GM03348 (cell line): Measurements from ENCODE around the gene COPS3.
"Not testable (repeated sequence)": the region's sequence is repeated elsewhere in the genome, so short reads cannot be mapped to it uniquely, and the experiment has no call there.

Experiments used
- DNase-seq: peaks from one replicate; pipeline ENCODE4 v3.0.0; 2012; ENCODE audit warnings: low spot score

The COPS3 gene

DNA sequence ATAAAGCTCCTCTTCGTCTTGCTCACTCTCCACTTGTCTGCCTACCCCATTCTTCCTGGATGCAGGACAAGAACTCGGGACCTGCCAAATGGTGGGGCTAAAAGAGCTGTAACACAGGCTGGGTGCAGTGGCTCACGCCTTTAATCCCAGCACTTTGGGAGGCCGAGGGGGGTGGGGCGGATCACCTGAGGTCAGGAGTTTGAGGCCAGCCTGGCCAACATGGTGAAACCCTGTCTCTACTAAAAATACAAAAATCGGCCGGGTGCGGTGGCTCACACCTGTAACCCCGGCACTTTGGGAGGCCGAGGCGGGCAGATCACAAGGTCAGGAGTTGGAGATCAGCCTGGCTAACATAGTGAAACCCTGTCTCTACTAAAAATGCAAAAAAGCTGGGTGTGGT is 20.6 kb upstream of the COPS3 start:
- DNase-seq = not testable (repeated sequence)

DNA sequence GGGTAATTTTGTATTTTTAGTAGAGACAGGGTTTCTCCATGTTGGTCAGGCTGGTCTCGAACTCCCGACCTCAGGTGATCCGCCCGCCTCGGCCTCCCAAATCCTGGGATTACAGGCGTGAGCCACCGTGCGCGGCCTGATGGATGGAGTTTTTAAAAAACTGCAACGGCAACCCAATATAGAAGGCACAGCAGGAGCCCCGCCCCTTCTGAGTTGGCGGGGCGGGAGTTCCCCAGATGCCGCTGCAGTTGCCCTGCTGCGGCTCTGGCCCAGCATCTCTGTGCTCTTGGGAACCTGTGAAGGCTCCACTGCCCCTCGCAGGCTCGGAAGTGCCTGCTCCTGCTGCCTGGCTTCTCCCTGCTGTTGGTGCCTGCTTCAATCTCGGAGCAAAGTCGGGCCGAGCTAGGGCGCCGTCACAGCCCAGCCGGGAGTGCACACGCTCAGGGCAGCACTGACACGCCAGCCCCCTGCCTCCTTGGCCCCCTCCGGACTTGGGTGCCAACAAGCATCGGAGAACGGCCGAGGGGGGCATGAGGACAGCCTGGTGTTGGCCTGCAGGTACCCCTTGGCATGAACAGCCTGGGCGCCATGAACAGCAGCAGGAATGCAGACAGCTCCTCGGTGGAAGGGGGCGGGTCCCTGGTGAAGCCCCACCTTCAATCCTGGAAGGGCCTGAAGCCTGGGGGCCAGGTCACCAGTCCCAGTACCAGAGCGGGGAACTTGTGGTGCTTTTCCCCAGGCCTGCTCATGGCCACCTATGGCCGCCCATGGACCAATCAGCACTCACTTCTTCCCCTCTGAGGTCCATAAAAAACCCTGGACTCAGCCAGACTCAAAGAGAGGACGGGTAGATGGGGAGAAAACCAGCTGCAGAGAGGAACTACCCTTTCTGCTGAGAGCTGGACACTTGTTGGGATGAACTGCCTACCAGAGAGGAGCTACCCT is 19.9 kb upstream of the COPS3 start:
- peak; percentile 75 for DNase-seq

DNA sequence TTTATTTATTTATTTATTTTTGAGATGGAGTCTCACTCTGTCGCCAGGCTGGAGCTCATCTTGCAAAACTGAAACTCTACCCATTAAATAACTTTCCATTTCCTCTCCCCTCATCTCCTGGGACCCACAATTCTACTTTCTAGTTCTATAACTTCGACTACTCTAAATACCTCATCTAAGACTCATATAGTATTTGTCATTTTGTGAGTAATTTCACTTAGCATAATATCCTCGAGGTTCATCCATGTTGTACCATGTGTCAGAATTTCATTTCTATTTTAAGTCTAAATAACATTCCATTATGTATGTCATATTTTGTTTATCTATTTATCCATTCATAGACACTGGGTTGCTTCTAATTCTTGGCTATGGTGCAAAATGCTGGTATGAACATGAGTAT is 17.1 kb upstream of the COPS3 start:
- DNase-seq = no peak

DNA sequence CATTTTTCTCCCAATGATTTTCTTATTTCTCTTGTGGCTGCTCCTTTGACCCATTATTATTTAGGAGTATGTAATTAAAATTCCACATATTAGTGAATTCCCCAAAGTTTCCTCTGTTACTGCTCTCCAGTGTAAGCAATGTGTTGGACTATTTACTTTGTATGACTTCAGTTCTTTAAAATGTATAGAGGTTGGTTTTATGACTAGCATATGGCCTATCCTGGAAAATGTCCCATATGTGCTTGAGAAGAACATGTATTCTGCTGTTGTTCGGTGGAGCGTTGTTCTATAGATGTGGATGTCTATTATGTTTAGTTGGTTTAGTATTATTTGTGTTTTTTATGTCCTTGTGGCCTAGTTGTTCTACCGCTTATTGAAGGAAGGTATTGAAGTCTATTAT is 16.2 kb upstream of the COPS3 start:
- DNase-seq = no peak

DNA sequence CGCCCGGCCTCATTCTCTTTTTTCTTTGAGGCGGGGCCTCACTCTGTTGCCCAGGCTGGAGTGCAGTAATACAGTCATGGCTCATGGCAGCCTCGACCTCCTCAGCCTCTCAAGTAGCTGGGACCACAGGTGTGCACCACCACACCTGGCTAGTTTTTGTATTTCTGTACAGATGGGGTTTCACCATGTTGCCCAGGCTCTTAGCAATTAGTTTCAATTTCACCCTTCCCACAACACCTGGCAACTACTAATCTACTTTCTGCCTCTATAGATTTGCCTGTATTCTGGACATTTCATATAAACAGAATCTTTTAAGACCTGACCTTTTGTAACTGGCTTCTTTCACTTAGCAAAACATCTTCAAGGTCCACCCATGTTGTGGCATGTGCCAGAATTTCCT is 14.1 kb upstream of the COPS3 start:
- no peak for DNase-seq

DNA sequence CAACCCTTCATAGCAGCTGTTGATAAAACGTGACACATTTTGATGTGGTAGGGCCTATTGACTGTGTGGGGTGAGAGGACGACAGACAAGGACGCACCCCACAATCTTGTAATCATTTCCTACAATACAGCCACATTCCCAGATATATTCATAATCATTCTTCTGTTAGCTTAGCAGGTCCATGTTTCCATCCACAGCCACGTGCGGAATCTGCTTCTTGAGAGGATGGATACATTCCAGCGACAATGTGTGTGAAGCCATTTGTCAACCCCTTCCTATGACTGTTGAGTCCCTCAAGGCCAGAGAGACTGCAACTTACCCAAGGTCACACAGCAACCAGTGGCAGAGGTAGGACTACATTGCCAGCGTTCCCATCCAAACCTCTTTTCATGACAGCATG is 8.7 kb upstream of the COPS3 start:
- DNase-seq = no peak

DNA sequence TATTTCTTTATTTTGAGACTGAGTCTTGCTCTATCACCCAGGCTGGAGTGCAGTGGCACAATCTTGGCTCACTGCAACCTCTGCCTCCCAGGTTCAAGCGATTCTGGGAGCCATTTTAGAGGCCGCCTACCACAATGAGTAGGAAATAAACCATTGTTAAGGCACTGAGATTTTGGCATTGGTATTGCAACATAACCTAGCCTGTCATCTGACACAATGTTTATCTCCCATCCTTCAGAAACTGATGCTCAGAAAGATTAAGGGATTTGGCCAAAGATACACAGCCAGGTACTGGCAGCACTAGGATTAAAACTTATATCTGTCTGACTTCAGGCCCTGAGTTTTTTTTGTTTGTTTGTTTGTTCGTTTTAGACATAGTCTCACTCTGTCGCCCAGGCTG is 8.0 kb upstream of the COPS3 start:
- no peak for DNase-seq

DNA sequence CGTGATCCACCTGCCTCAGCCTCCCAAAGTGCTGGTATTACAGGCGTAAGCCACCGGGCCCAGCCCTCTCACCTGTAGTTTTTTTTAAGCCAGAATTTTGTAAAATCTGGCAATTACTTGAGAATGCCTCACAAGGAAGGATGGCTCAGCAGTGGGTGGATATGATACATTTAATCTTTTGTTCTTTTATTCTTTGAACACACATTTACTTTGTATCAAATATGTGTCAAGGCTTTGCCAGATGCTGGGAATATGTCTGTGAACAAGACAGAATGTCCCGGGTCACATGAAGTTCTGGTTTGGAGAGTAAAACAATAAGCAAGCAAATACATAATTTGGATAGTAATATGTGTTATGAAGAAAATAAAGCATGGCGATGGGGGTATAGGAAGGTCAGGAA is 4.9 kb upstream of the COPS3 start:
- DNase-seq = no peak

DNA sequence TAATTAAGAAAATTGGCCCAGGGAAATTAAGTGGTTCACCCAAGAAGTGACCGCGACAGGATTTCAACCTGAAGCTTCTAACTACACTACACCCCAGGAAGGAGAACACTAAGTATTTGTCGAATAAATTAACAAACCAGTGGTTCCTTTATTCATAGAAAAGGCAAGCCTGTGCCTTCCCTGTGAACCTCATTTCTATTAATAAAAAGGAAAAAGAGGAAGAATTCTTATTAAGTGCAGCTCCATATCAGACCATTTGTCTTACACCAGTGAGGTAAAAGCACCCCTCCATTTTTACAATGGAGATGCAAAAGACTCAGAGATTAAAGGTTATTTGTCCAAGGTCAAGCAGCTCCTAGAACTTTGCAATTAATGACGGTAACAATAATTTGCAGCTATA is 1.7 kb downstream of the COPS3 start:
- DNase-seq = no peak

DNA sequence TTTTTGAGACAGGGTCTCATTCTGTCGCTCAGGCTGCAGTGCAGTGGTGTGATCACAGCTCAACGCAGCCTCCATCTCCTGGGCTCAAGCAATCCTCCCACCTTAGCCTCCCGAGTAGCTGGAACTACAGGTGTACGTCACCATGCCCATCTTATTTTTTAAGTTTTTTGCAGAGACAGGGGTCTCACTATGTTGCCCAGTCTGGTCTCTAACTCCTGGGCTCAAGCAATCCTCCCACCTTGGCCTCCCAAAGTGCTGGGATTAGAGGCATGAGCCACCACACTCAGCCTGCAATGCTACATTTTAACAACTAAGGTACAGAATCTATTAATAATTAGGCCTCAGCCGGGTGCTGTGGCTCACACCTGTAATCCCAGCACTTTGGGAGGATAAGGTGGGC is 3.6 kb downstream of the COPS3 start:
- not testable (repeated sequence) for DNase-seq

DNA sequence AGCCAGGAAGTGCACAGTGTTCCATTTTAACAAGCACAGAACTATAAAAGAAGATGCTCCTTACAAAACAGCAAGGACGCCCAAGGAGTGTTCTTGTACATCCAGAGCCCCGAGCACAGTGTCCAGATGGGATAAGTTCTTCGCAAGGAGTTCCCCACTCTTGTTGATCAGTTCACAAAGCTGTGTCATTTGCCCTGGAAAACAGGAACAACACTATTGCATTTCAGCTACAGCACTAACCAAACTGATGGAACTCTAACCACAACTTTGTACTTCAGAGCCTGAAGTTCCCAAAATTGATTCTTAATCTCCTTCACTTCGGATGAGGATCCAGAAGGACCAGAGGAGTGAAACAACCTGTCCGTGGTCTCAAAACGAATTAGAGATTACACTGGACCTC is 5.1 kb downstream of the COPS3 start:
- DNase-seq = no peak

DNA sequence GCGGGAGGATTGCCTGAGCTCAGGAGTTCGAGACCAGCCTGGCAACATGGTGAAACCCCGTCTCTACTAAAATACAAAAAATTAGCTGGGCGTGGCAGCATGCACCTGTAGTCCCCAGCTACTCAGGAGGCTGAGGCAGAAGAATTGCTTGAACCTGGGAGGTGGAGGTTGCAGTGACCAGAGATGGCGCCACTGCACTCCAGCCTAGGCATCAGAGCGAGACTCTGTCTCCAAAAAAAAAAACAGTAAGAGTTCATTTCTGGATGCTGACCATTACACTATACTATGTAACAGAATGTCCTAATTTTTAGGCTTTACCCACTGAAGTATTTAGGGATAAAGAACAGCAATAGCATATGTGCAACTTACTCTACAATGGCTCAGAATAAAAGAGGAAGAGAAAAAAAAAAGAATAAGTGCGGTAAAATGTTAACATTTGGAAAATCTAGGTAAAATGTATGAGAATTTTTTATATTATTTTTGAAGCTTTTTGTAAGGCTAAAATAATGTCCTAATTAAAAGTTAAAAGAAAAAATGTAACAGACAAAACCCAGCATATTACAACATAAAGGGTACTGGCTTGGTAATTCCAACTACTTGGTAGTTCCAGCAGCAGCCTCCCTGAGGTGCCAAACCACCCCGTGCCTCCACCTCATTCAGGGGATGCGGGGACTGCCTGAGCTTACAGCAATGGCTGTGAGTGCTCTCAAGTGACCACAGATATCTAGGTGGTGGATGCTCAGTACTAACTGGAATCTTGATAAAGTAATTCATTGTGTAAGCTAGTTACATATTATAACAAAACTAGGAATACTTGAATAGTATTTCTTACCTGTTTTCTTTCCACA is 10.9 kb downstream of the COPS3 start:
- no peak for DNase-seq

DNA sequence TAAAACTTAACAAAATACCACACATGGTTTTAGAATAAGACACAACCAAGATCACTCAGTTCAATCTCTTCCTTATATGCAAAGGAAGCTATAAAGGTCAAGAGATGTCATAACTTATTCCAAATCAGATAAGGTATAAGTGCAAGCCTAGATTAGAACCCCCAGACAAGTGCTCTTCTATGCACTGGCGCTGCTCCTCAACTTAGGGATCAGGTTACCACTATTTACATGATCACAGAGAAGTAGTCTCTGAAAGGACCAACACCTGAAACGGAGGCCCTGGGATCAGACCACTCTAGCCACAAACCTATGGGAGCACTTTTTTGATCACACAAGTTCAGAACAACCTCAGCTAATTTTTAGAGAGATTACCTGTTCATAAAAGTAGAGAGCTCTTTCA is 16.6 kb downstream of the COPS3 start:
- DNase-seq = no peak

DNA sequence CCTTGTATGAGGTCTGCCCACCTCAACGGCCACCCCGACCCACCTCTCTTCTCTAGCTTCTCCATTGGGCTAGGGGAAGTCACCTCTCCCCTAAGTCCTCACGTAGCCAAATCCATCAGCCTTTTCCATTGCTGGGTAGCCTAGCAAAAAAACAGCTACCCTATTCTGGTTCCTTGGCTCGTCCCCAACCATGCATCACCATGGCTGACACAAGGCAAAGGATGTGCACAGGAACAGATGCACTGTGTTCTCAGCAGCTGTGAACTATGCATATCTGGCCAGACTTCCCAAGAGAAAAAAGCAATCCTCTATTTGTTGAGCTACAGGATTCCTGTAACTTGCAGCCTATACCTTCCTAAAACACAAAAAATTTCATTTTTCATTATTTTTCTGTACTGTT is 22.0 kb downstream of the COPS3 start:
- no peak for DNase-seq

DNA sequence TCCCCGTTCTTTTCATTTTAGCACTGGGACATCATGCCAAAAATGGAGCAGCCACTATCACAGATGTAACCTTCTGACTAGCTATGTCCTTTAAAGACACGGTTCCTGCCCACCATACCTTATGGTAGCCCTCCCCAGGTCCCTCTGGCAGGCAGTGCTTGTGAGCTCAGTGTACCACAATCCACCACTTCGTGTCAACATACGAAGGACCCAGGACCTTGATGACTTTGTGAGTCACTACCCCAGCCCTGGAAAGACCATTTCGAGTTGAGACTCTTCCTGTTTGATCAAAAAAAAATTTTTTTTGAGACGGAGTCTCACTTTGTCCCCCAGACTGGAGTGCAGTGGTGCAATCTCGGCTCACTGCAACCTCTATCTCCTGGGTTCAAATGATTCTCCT is 23.0 kb downstream of the COPS3 start:
- no peak for DNase-seq

DNA sequence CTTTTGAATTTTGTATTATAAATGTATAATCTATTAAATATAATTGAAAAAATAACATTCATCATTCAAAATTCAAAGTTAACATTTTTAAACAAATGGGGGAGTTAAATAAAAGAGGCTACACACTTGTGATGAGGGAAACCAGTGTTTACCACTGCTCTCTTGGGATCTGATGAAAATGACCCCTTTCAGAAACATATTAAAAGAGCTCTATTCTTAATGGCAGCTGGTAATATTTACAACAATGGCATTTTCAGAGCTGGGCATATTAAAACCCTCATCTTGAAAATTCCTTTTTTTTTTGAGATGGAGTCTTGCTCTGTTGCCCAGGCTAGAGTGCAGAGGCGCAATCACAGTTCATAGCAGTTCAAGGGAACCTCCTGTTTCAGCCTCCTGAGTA is 24.7 kb downstream of the COPS3 start:
- no peak for DNase-seq

DNA sequence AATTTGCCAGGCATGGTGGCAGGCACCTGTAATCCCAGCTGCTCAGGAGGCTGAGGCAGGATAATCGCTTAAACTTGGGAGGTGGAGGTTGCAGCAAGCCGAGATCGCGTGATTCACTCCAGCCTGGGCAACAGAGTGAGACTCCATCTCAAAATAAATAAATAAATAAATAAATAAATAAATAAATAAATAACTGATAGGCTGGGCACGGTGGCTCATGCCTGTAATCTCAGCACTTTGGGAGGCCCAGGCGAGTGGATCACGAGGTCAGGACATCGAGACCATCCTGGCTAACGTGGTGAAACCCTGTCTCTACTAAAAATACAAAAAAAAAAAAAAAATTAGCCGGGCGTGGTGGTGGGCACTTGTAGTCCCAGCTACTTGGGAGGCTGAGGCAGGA is 25.4 kb downstream of the COPS3 start:
- DNase-seq = not testable (repeated sequence)

DNA sequence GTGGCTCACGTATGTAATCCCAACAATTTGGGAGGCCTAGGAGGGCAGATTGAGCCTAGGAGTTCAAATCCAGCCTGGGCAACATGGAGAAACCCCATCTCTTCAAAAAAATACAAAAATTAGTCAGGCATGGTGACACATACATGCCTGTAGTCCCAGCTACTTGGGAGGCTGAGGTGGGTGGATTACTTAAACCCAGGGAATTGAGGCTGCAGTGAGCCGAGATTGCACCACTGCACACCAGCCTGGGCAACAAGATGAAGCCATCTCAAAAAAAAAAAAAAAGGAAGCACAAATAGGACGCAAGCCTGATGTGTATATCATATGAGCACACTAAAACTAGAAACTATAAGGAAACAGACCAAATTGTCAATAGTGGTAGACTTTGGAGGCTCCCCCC is 27.0 kb downstream of the COPS3 start:
- DNase-seq = no peak

DNA sequence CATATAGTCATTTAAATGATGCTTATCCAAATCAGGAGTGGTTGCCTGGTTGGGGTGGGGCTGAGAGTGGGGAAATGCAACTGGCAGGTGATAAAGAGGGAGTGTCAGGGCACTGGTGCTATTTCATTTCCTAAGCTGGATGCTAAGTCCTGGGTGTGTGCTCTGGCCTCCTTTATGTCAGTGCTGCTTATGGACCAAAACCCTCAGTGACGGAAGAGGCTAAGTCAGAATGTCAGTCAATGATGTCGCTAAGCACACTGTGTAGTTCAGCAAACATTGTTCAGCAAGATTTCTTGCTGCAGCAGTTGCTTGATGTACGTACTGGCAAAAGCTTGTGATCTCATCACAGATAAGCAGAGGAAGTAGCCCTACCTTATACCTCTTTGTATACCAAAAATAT is 27.6 kb downstream of the COPS3 start:
- no peak for DNase-seq

DNA sequence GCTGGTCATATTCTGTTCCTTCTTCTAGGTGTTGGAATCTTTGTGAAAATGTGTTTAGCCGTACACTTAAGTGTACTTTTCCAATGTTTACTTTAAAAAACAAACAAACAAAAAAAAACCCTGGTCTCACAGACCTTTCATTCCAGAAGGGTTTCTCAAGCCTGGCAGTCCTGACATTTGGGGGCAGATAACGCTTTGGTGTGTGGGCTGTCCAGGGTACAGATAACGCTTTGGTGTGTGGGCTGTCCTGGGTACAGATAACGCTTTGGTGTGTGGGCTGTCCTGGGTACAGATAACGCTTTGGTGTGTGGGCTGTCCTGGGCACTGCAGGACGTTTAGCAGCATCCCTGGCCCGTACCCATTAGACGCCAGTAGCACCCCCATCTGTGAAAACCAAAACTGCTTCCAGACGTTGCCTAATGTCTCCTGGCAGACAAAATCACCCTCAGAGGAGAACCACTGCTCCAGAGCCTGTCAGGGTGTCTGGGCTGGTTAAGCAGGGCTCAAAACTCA is 28.8 kb downstream of the COPS3 start:
- DNase-seq = no peak

DNA sequence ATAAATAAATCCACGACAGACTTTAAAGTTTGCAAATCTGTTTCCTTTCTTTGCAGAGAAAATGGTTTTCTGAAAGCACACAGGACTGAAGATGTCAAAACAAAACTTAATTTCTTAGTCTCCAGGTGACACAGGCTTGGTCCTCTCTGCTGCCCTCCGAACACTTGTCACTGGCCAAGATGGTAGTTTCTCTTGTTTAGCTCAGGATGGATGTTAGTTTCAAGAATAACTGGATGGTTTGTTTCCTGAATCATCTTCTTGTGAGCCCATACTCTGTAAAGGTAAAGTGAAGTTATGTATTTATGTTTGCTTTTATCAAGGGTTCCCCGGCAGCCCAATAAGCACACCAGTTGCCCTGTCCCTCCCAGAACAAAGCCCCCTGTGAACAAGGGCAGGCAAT is 34.2 kb downstream of the COPS3 start:
- no peak for DNase-seq

DNA sequence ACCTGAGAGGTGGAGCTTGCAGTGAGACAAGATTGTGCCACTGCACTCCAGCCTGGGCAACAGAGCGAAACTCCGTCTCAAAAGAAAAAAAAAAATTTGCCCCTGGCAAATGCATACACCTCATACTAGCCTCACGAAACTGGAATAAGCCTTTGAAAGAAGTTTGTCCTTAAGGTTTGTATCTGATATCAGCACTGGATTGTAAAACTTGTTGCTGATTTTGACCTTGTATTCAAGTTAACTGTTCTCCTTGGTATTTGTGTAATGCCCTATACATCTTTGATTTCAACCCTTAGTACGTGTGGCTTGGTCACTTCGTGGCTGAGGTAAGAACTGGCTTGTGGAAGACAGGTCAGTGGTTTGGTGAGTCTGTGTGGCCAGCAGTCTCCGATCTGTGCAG is 37.9 kb downstream of the COPS3 start:
- DNase-seq = no peak

DNA sequence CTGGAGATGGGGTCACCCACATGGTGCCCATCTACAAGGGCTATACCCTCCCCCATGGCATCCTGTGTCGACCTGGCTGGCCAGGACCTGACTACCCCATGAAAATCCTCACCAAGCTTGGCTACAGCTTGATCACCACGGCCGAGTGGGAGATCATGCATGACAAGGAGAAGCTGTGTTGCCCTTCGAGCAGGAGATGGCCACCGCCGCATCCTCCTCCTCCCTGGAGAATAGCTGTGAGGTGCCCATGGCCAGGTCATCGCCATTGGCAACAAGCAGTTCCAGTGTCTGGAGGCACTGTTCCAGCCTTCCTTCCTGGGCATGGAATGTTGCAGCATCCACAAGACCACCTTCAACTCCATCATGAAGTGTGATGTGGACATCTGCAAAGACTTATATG is 38.8 kb downstream of the COPS3 start:
- DNase-seq = no peak
